Immature natural killer cell (primary cell): ENCODE data around the gene LRRC4. TPM values are rescaled to one million over a fixed set of nuclear protein-coding genes. Genes with fewer than 3 reads are reported as not detected.

Experiments
- DNase-seq, 3 donors: peaks; one replicate each; pipeline ENCODE4 v3.0.0; 2022; ENCODE audit warnings: mixed read lengths in 1 of 3
- H3K27ac Mint-ChIP-seq, 6 donors: one replicate each; pipeline ENCODE4 v1.8.0; 2020; ENCODE audit warnings: mixed read lengths in 6 of 6, mild to moderate bottlenecking in 5 of 6, inconsistent platforms in 4 of 6, moderate library complexity in 3 of 6
- H3K27me3 Mint-ChIP-seq, 3 donors: one replicate each; pipeline ENCODE4 v1.8.0; 2020 to 2021; ENCODE audit warnings: low read depth in 3 of 3, mild to moderate bottlenecking in 3 of 3, mixed read lengths in 3 of 3, moderate library complexity in 3 of 3, inconsistent platforms in 1 of 3
- H3K36me3 Mint-ChIP-seq, 3 donors: one replicate each; pipeline ENCODE4 v1.8.0; 2020; ENCODE audit warnings: mixed read lengths in 3 of 3, inconsistent platforms in 2 of 3, mild to moderate bottlenecking in 2 of 3
- H3K4me1 Mint-ChIP-seq, 2 donors: one replicate each; pipeline ENCODE4 v1.8.0; 2020; ENCODE audit warnings: inconsistent platforms in 2 of 2, mild to moderate bottlenecking in 2 of 2, mixed read lengths in 2 of 2, moderate library complexity in 1 of 2
- H3K4me3 Mint-ChIP-seq, 5 donors: one replicate each; pipeline ENCODE4 v1.8.0; 2020; ENCODE audit warnings: mild to moderate bottlenecking in 5 of 5, mixed read lengths in 5 of 5, inconsistent platforms in 3 of 5, moderate library complexity in 3 of 5
- H3K9me3 Mint-ChIP-seq, 6 donors: one replicate each; pipeline ENCODE4 v1.8.0; 2020; ENCODE audit warnings: mild to moderate bottlenecking in 6 of 6, mixed read lengths in 6 of 6, inconsistent platforms in 4 of 6, moderate library complexity in 3 of 6
- polyA plus RNA-seq, 3 donors: library from polyadenylated mRNA; unstranded; fragments of 300-500 nt; fragmentation: Illumina TruSeq; gene quantifications; one replicate each; pipeline ENCODE4 v1.2.3, GENCODE V29; 2021

LRRC4 gene
- polyA plus RNA-seq, 3 donors from 2014 or later, result 0.08 to 0.36 TPM; not detected in 1

GRCh38 chr7:128034825-128035224 lies 3.6 kb upstream of the LRRC4 start:
- H3K4me1 Mint-ChIP-seq, result peaks cover 7 to 13% of the 10 kb centered on the region in 2 donors
- no peak for DNase-seq
- H3K36me3 Mint-ChIP-seq, result peaks cover 0 to 2% (median 0%) of the 10 kb centered on the region in 3 donors
- H3K4me3 Mint-ChIP-seq, result no peak overlapping the region
- no peaks in the 10 kb centered on the region for H3K9me3 Mint-ChIP-seq
- H3K27ac Mint-ChIP-seq, result no peak overlapping the region
- peaks cover 2 to 11% (median 5%) of the 10 kb centered on the region in 3 donors for H3K27me3 Mint-ChIP-seq

- Mint-ChIP-seq H3K36me3 (peaks cover 7 to 14% (median 7%) of the 10 kb centered on the region in 3 donors), H3K9me3 (no peaks in the 10 kb centered on the region), H3K27ac (no peak overlapping the region), H3K4me3 (peak overlapping the region; percentile 53 to 79 (median 69)), H3K4me1 (peaks cover 20 to 21% of the 10 kb centered on the region in 2 donors), H3K27me3 (peaks cover 7 to 18% (median 10%) of the 10 kb centered on the region in 3 donors)
- DNase-seq, result no peak
Observed at GRCh38 chr7:128033246-128033645, 2.0 kb upstream of the LRRC4 start.

GRCh38 chr7:128032605-128033235 lies 1.5 kb upstream of the LRRC4 start:
- peaks cover 7 to 14% (median 7%) of the 10 kb centered on the region in 3 donors for H3K36me3 Mint-ChIP-seq
- no peak overlapping the region for H3K27ac Mint-ChIP-seq
- peaks cover 7 to 18% (median 10%) of the 10 kb centered on the region in 3 donors for H3K27me3 Mint-ChIP-seq
- H3K9me3 Mint-ChIP-seq, result no peaks in the 10 kb centered on the region
- peaks cover 20 to 21% of the 10 kb centered on the region in 2 donors for H3K4me1 Mint-ChIP-seq
- DNase-seq, result peak; percentile 28 to 34 (median 28)
- H3K4me3 Mint-ChIP-seq, result peak overlapping the region; percentile 60 to 79 (median 70)

- peak; percentile 47 to 58 (median 54) for DNase-seq
- no peaks in the 10 kb centered on the region for H3K9me3 Mint-ChIP-seq
- H3K4me1 Mint-ChIP-seq, result peaks cover 20 to 21% of the 10 kb centered on the region in 2 donors
- H3K4me3 Mint-ChIP-seq, result peak overlapping the region; percentile 88 to 98 (median 93)
- H3K27ac Mint-ChIP-seq, result peak overlapping the region in 5 of 6 donors; percentile 12 to 83 (median 74)
- peaks cover 7 to 18% (median 10%) of the 10 kb centered on the region in 3 donors for H3K27me3 Mint-ChIP-seq
- peaks cover 7 to 14% (median 7%) of the 10 kb centered on the region in 3 donors for H3K36me3 Mint-ChIP-seq
Observed at GRCh38 chr7:128031901-128032604, 816 bp upstream of the LRRC4 start.

GRCh38 chr7:128030263-128030653 lies 979 bp downstream of the LRRC4 start:
- Mint-ChIP-seq H3K27ac (no peak overlapping the region), H3K9me3 (no peaks in the 10 kb centered on the region), H3K4me1 (peaks cover 20 to 21% of the 10 kb centered on the region in 2 donors), H3K36me3 (peaks cover 7 to 14% (median 7%) of the 10 kb centered on the region in 3 donors), H3K4me3 (peak overlapping the region; percentile 49 to 71 (median 64)), H3K27me3 (peaks cover 7 to 16% (median 9%) of the 10 kb centered on the region in 3 donors)
- no peak for DNase-seq

- H3K36me3 Mint-ChIP-seq, result peaks cover 7 to 12% (median 7%) of the 10 kb centered on the region in 3 donors
- peak overlapping the region; percentile 49 to 68 (median 59) for H3K4me3 Mint-ChIP-seq
- peak overlapping the region in 2 of 6 donors; percentile 19 to 28 for H3K27ac Mint-ChIP-seq
- H3K9me3 Mint-ChIP-seq, result no peaks in the 10 kb centered on the region
- peaks cover 7 to 16% (median 9%) of the 10 kb centered on the region in 3 donors for H3K27me3 Mint-ChIP-seq
- peaks cover 20 to 21% of the 10 kb centered on the region in 2 donors for H3K4me1 Mint-ChIP-seq
- no peak for DNase-seq
Observed at GRCh38 chr7:128029405-128029995, 1.7 kb downstream of the LRRC4 start.

GRCh38 chr7:128027485-128027980 lies 3.7 kb downstream of the LRRC4 start:
- Mint-ChIP-seq H3K27me3 (peaks cover 7 to 8% (median 7%) of the 10 kb centered on the region in 3 donors), H3K9me3 (no peaks in the 10 kb centered on the region), H3K27ac (no peak overlapping the region), H3K36me3 (peaks cover 7 to 14% (median 7%) of the 10 kb centered on the region in 3 donors), H3K4me3 (no peak overlapping the region), H3K4me1 (peaks cover 12% of the 10 kb centered on the region in 2 donors)
- DNase-seq, result no peak

- no peak for DNase-seq
- H3K27ac Mint-ChIP-seq, result no peak overlapping the region
- peaks cover 12% of the 10 kb centered on the region in 2 donors for H3K4me1 Mint-ChIP-seq
- H3K9me3 Mint-ChIP-seq, result no peaks in the 10 kb centered on the region
- H3K27me3 Mint-ChIP-seq, result peaks cover 5 to 7% (median 5%) of the 10 kb centered on the region in 3 donors
- H3K4me3 Mint-ChIP-seq, result no peak overlapping the region
- peaks cover 7 to 14% (median 7%) of the 10 kb centered on the region in 3 donors for H3K36me3 Mint-ChIP-seq
Observed at GRCh38 chr7:128026551-128026950, 4.7 kb downstream of the LRRC4 start.

GRCh38 chr7:128025819-128026218 lies 5.4 kb downstream of the LRRC4 start:
- Mint-ChIP-seq H3K36me3 (peaks cover 9 to 14% (median 10%) of the 10 kb centered on the region in 3 donors), H3K27ac (no peak overlapping the region), H3K27me3 (peaks cover 5 to 7% (median 5%) of the 10 kb centered on the region in 3 donors), H3K4me3 (no peak overlapping the region), H3K4me1 (peaks cover 12% of the 10 kb centered on the region in 2 donors), H3K9me3 (no peaks in the 10 kb centered on the region)
- no peak for DNase-seq

- peaks cover 5 to 7% (median 5%) of the 10 kb centered on the region in 3 donors for H3K27me3 Mint-ChIP-seq
- peaks cover 9 to 12% of the 10 kb centered on the region in 2 donors for H3K4me1 Mint-ChIP-seq
- peaks cover 11 to 16% (median 12%) of the 10 kb centered on the region in 3 donors for H3K36me3 Mint-ChIP-seq
- H3K9me3 Mint-ChIP-seq, result no peaks in the 10 kb centered on the region
- no peak overlapping the region for H3K4me3 Mint-ChIP-seq
- H3K27ac Mint-ChIP-seq, result no peak overlapping the region
- DNase-seq, result no peak
Observed at GRCh38 chr7:128025380-128025779, 5.9 kb downstream of the LRRC4 start.

GRCh38 chr7:128024151-128024550 lies 7.1 kb downstream of the LRRC4 start:
- Mint-ChIP-seq H3K27me3 (peaks cover 0 to 2% (median under 1%) of the 10 kb centered on the region in 3 donors), H3K36me3 (peaks cover 5 to 12% (median 7%) of the 10 kb centered on the region in 3 donors), H3K9me3 (no peaks in the 10 kb centered on the region), H3K4me1 (peaks cover 3 to 8% of the 10 kb centered on the region in 2 donors), H3K27ac (no peak overlapping the region), H3K4me3 (no peak overlapping the region)
- no peak for DNase-seq

- H3K4me3 Mint-ChIP-seq, result no peak overlapping the region
- H3K27me3 Mint-ChIP-seq, result peaks cover 0 to 2% (median 0%) of the 10 kb centered on the region in 3 donors
- H3K9me3 Mint-ChIP-seq, result no peaks in the 10 kb centered on the region
- peak overlapping the region in 1 of 6 donors; percentile 40 for H3K27ac Mint-ChIP-seq
- peaks cover 4 to 6% (median 5%) of the 10 kb centered on the region in 3 donors for H3K36me3 Mint-ChIP-seq
- DNase-seq, result no peak
- H3K4me1 Mint-ChIP-seq, result no peaks in the 10 kb centered on the region
Observed at GRCh38 chr7:128022631-128023532, 8.4 kb downstream of the LRRC4 start.

GRCh38 chr7:128021366-128021765 lies 9.9 kb downstream of the LRRC4 start:
- no peaks in the 10 kb centered on the region for H3K9me3 Mint-ChIP-seq
- no peak for DNase-seq
- peaks cover 4 to 6% (median 5%) of the 10 kb centered on the region in 3 donors for H3K36me3 Mint-ChIP-seq
- H3K27me3 Mint-ChIP-seq, result peaks cover 0 to 2% (median 0%) of the 10 kb centered on the region in 3 donors
- no peak overlapping the region for H3K4me3 Mint-ChIP-seq
- H3K4me1 Mint-ChIP-seq, result no peaks in the 10 kb centered on the region
- H3K27ac Mint-ChIP-seq, result no peak overlapping the region
